Esophagus muscularis mucosa (tissue), 4 donors: Measurements from ENCODE around the gene EMP3. TPM values are rescaled to one million over a fixed set of nuclear protein-coding genes. Genes with fewer than 3 reads are reported as not detected.

ENCODE experiments used
- DNase-seq: peaks from one replicate; pipeline ENCODE4 v3.0.0-alpha.2; 2017; ENCODE audit errors: extremely low spot score
- H3K27ac ChIP-seq, 4 donors: fragments of 200-600 bp; sonication (generic); replicated peaks in 1 of 4; 1 replicate in 3 of 4; 2 replicates in 1 of 4; pipeline ENCODE4 v1.5.1; 2016 to 2019; ENCODE audit warnings: mild to moderate bottlenecking in 1 of 4
- H3K27me3 ChIP-seq, 4 donors: fragments of 200-600 bp; sonication (generic); one replicate each; pipeline versions ENCODE4 v1.5.1 to v1.6.0; 2016 to 2019
- H3K36me3 ChIP-seq, 4 donors: fragments of 200-600 bp; sonication (generic); one replicate each; pipeline ENCODE4 v1.5.1; 2016 to 2019
- H3K4me1 ChIP-seq, 4 donors: fragments of 200-600 bp; sonication (generic); one replicate each; pipeline ENCODE4 v1.5.1; 2016 to 2019
- H3K4me3 ChIP-seq, 4 donors: fragments of 200-600 bp; sonication (generic); 1 replicate in 2 of 4; 2 replicates in 2 of 4; pipeline ENCODE4 v1.5.1; 2016 to 2019; ENCODE audit warnings: mild to moderate bottlenecking in 4 of 4, moderate library complexity in 1 of 4
- H3K9me3 ChIP-seq, 4 donors: fragments of 200-600 bp; sonication (generic); 1 replicate in 3 of 4; 2 replicates in 1 of 4; pipeline ENCODE4 v1.5.1; 2016 to 2019
- CTCF ChIP-seq, 3 experiments: fragments of 200-600 bp in 2 of 3; fragments of 450-650 bp in 1 of 3; sonication (generic) in 2 of 3; IDR thresholded peaks; one replicate each; pipeline ENCODE4 v1.5.1; 2017 to 2019; ENCODE audit warnings: antibody characterized with exemption in 3 of 3, mild to moderate bottlenecking in 2 of 3, moderate library complexity in 1 of 3
- EP300 ChIP-seq: sonication (generic); formaldehyde crosslinking; IDR thresholded peaks from one replicate; pipeline ENCODE4 v1.6.1; 2017; ENCODE audit warnings: antibody characterized with exemption
- POLR2A ChIP-seq: fragments of 450-650 bp; IDR thresholded peaks from one replicate; pipeline ENCODE4 v1.6.1; 2017; ENCODE audit warnings: antibody characterized with exemption, moderate library complexity, mild to moderate bottlenecking, low read depth
- POLR2AphosphoS5 ChIP-seq, 2 donors: sonication (generic); formaldehyde crosslinking; IDR thresholded peaks; one replicate each; pipeline ENCODE4 v1.6.1; 2017; ENCODE audit warnings: antibody characterized with exemption in 2 of 2
- WGBS: methylation state at CpG from one replicate; pipeline ENCODE4 v1.1.5; 2018; 5-methylcytosine and 5-hydroxymethylcytosine counted together
- intact Hi-C: fragments of 100-400 bp; cut with DNase I; formaldehyde crosslinking; loops from one replicate; pipeline ENCODE4 v1.15.1; 2023
- total RNA-seq, 4 donors: library from RNA; depleted of rRNA; stranded (reverse); fragments of >200 nt; gene quantifications; one replicate each; pipeline versions ENCODE4 v1.1.0 to v1.2.1, GENCODE V29; 2016

EMP3 gene
- total RNA-seq, 4 donors from 2014 or later = 54.8 to 115 (median 59.6) TPM

- TF ChIP-seq POLR2AphosphoS5 (IDR thresholded peaks at IDR 0.05) (peak; percentile 21 to 71), CTCF (IDR thresholded peaks at IDR 0.05) (peak; percentile 87 to 93 (median 91)), EP300 (no peak), POLR2A (no peak)
- intact Hi-C loops = loop anchor here (2.0 kb wide), 1 partner anchor 71 kb away; the partner anchor contains the start of gene KDELR1
- Histone ChIP-seq H3K4me3 (no peak overlapping the region), H3K4me1 (peaks cover 25 to 42% (median 38%) of the 10 kb centered on the region in 4 donors), H3K36me3 (no peaks in the 10 kb centered on the region), H3K27me3 (no peaks in the 10 kb centered on the region), H3K9me3 (no peaks in the 10 kb centered on the region), H3K27ac (peak overlapping the region; percentile 89 to 99 (median 94))
- 41% methylated on average over 16 of the region's 16 CpGs for WGBS
- DNase-seq = no peak
Observed at GRCh38 chr19:48319647-48320541, 5.5 kb upstream of the EMP3 start.

- WGBS = under 1% methylated on average over 22 of the region's 22 CpGs
- no peaks in the 10 kb centered on the region for H3K9me3 ChIP-seq
- H3K27me3 ChIP-seq = no peaks in the 10 kb centered on the region
- H3K36me3 ChIP-seq = no peaks in the 10 kb centered on the region
- peak overlapping the region; percentile 54 to 63 (median 59) for H3K4me3 ChIP-seq
- peaks cover 35 to 54% (median 50%) of the 10 kb centered on the region in 4 donors for H3K4me1 ChIP-seq
- intact Hi-C loops = no loop called here
- DNase-seq = peak; percentile 99
- H3K27ac ChIP-seq = peak overlapping the region; percentile 89 to 99 (median 94)
- TF ChIP-seq CTCF (IDR thresholded peaks at IDR 0.05) = no peak
- no peak for TF ChIP-seq POLR2AphosphoS5 (IDR thresholded peaks at IDR 0.05)
- peak; percentile 43 for TF ChIP-seq POLR2A
- TF ChIP-seq EP300 = no peak
Observed at GRCh38 chr19:48321372-48321621, 4.1 kb upstream of the EMP3 start.

- H3K9me3 ChIP-seq = no peaks in the 10 kb centered on the region
- H3K4me3 ChIP-seq = peak overlapping the region; percentile 54 to 63 (median 59)
- H3K36me3 ChIP-seq = no peaks in the 10 kb centered on the region
- peak; percentile 25 for TF ChIP-seq POLR2A
- peak in 2 of 3 experiments; percentile 22 to 31 for TF ChIP-seq CTCF (IDR thresholded peaks at IDR 0.05)
- TF ChIP-seq EP300 = no peak
- TF ChIP-seq POLR2AphosphoS5 (IDR thresholded peaks at IDR 0.05) = peak; percentile 95 to 96
- no peaks in the 10 kb centered on the region for H3K27me3 ChIP-seq
- 9% methylated on average over 8 of the region's 63 CpGs for WGBS
- intact Hi-C loops = no loop called here
- peak; percentile 100 for DNase-seq
- peaks cover 41 to 60% (median 56%) of the 10 kb centered on the region in 4 donors for H3K4me1 ChIP-seq
- peak overlapping the region; percentile 89 to 99 (median 94) for H3K27ac ChIP-seq
Observed at GRCh38 chr19:48321622-48322591, 3.4 kb upstream of the EMP3 start.

- 59% methylated on average over 15 of the region's 15 CpGs for WGBS
- no peak for DNase-seq
- H3K4me1 ChIP-seq = peaks cover 60 to 87% (median 84%) of the 10 kb centered on the region in 4 donors
- H3K27ac ChIP-seq = peak overlapping the region; percentile 72 to 80 (median 78)
- TF ChIP-seq EP300 (no peak), CTCF (IDR thresholded peaks at IDR 0.05) (no peak), POLR2AphosphoS5 (IDR thresholded peaks at IDR 0.05) (peak in 1 of 2 donors; percentile 36), POLR2A (no peak)
- intact Hi-C loops = no loop called here
- H3K9me3 ChIP-seq = no peaks in the 10 kb centered on the region
- peaks cover 8 to 37% (median 25%) of the 10 kb centered on the region in 4 donors for H3K36me3 ChIP-seq
- H3K27me3 ChIP-seq = no peaks in the 10 kb centered on the region
- no peak overlapping the region for H3K4me3 ChIP-seq
Observed at GRCh38 chr19:48329167-48329891, 4.0 kb downstream of the EMP3 start.
